Central memory CD8-positive, alpha-beta T cell (primary cell): ENCODE results near the gene ITGA11.

Source experiments
- ATAC-seq: fragments of 150-1000 bp; cut with Tn5 transposase; replicated peaks from 2 replicates; pipeline ENCODE4 v1.10.0; 2022; ENCODE audit warnings: mild to moderate bottlenecking, moderate FRiP score, moderate number of reproducible peaks; ENCODE audit not compliant: poor library complexity, severe bottlenecking; ENCODE audit errors: extremely low read depth
- DNase-seq, 2 donors: peaks; one replicate each; pipeline ENCODE4 v3.0.0; 2021; ENCODE audit warnings: low spot score in 2 of 2
- H3K27ac Mint-ChIP-seq: one replicate; pipeline ENCODE4 v1.8.0; 2022; ENCODE audit warnings: low read depth, mild to moderate bottlenecking, moderate library complexity, mixed read lengths
- H3K27me3 Mint-ChIP-seq: one replicate; pipeline ENCODE4 v1.8.0; 2022; ENCODE audit warnings: mixed read lengths
- H3K36me3 Mint-ChIP-seq: one replicate; pipeline ENCODE4 v1.8.0; 2022; ENCODE audit warnings: mild to moderate bottlenecking, moderate library complexity, mixed read lengths; ENCODE audit not compliant: insufficient read depth
- H3K4me1 Mint-ChIP-seq: one replicate; pipeline ENCODE4 v1.8.0; 2022; ENCODE audit warnings: mixed read lengths
- H3K4me3 Mint-ChIP-seq: one replicate; pipeline ENCODE4 v1.8.0; 2022; ENCODE audit warnings: mild to moderate bottlenecking, moderate library complexity, mixed read lengths
- H3K9me3 Mint-ChIP-seq: one replicate; pipeline ENCODE4 v1.8.0; 2022; ENCODE audit warnings: mixed read lengths

Gene ITGA11

GRCh38 chr15:68352401-68353062, 79.4 kb downstream of the ITGA11 start:
- Mint-ChIP-seq H3K36me3 (peaks cover 2% of the 10 kb centered on the region), H3K9me3 (no peaks in the 10 kb centered on the region), H3K27me3 (peaks cover 3% of the 10 kb centered on the region), H3K27ac (no peak overlapping the region), H3K4me1 (no peaks in the 10 kb centered on the region), H3K4me3 (no peak overlapping the region)
- no peak for DNase-seq
- ATAC-seq = no peak

- ATAC-seq (no peak), DNase-seq (no peak)
- H3K36me3 Mint-ChIP-seq = no peaks in the 10 kb centered on the region
- peaks cover 13% of the 10 kb centered on the region for H3K27me3 Mint-ChIP-seq
- H3K4me3 Mint-ChIP-seq = no peak overlapping the region
- H3K4me1 Mint-ChIP-seq = no peaks in the 10 kb centered on the region
- no peak overlapping the region for H3K27ac Mint-ChIP-seq
- no peaks in the 10 kb centered on the region for H3K9me3 Mint-ChIP-seq
These were observed 82.8 kb downstream of the ITGA11 start for GRCh38 chr15:68349151-68349550.

- Mint-ChIP-seq H3K27me3 (peaks cover 13% of the 10 kb centered on the region), H3K4me3 (no peak overlapping the region), H3K27ac (no peak overlapping the region), H3K36me3 (no peaks in the 10 kb centered on the region), H3K9me3 (no peaks in the 10 kb centered on the region), H3K4me1 (no peaks in the 10 kb centered on the region)
- ATAC-seq (no peak), DNase-seq (no peak)
These were observed 83.4 kb downstream of the ITGA11 start for GRCh38 chr15:68348606-68349005.

- no peaks in the 10 kb centered on the region for H3K9me3 Mint-ChIP-seq
- no peak overlapping the region for H3K4me3 Mint-ChIP-seq
- ATAC-seq (no peak), DNase-seq (no peak)
- no peaks in the 10 kb centered on the region for H3K36me3 Mint-ChIP-seq
- no peak overlapping the region for H3K27ac Mint-ChIP-seq
- H3K4me1 Mint-ChIP-seq = no peaks in the 10 kb centered on the region
- peaks cover 13% of the 10 kb centered on the region for H3K27me3 Mint-ChIP-seq
These were observed 83.9 kb downstream of the ITGA11 start for GRCh38 chr15:68348081-68348480.

GRCh38 chr15:68347392-68347791, 84.6 kb downstream of the ITGA11 start:
- Mint-ChIP-seq H3K27ac (no peak overlapping the region), H3K9me3 (no peaks in the 10 kb centered on the region), H3K27me3 (peaks cover 13% of the 10 kb centered on the region), H3K4me3 (no peak overlapping the region), H3K4me1 (no peaks in the 10 kb centered on the region), H3K36me3 (no peaks in the 10 kb centered on the region)
- ATAC-seq (no peak), DNase-seq (no peak)

GRCh38 chr15:68346979-68347378, 85.0 kb downstream of the ITGA11 start:
- Mint-ChIP-seq H3K27me3 (peaks cover 13% of the 10 kb centered on the region), H3K36me3 (no peaks in the 10 kb centered on the region), H3K9me3 (no peaks in the 10 kb centered on the region), H3K4me3 (no peak overlapping the region), H3K27ac (no peak overlapping the region), H3K4me1 (no peaks in the 10 kb centered on the region)
- ATAC-seq (no peak), DNase-seq (no peak)

- Mint-ChIP-seq H3K27me3 (peaks cover 13% of the 10 kb centered on the region), H3K4me3 (no peak overlapping the region), H3K27ac (no peak overlapping the region), H3K36me3 (no peaks in the 10 kb centered on the region), H3K9me3 (no peaks in the 10 kb centered on the region), H3K4me1 (no peaks in the 10 kb centered on the region)
- ATAC-seq = no peak
- DNase-seq = no peak
These were observed 86.5 kb downstream of the ITGA11 start for GRCh38 chr15:68345481-68345880.

DNA sequence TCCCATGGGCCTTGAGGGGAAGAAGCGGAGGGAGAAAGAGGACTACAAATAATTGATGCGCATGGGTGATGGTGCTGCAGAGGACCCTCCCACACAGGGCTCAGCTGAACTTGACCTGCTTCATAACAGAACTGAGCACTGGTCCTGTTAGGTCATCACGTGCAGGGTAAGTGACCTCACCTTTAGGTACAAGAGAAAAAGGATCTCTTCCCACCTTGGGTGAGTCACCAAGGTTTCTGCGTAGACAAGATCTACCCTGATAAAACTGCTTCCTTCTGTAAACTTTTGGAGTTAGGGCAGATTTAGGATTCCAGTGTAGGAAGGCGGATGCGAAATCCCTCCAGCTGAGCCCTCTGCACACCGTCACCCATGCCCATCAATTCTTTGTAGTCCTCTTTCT, 87.4 kb downstream of the ITGA11 start:
- H3K27ac Mint-ChIP-seq = no peak overlapping the region
- ATAC-seq (no peak), DNase-seq (no peak)
- H3K4me1 Mint-ChIP-seq = no peaks in the 10 kb centered on the region
- no peaks in the 10 kb centered on the region for H3K36me3 Mint-ChIP-seq
- no peaks in the 10 kb centered on the region for H3K9me3 Mint-ChIP-seq
- peaks cover 13% of the 10 kb centered on the region for H3K27me3 Mint-ChIP-seq
- no peak overlapping the region for H3K4me3 Mint-ChIP-seq

DNA sequence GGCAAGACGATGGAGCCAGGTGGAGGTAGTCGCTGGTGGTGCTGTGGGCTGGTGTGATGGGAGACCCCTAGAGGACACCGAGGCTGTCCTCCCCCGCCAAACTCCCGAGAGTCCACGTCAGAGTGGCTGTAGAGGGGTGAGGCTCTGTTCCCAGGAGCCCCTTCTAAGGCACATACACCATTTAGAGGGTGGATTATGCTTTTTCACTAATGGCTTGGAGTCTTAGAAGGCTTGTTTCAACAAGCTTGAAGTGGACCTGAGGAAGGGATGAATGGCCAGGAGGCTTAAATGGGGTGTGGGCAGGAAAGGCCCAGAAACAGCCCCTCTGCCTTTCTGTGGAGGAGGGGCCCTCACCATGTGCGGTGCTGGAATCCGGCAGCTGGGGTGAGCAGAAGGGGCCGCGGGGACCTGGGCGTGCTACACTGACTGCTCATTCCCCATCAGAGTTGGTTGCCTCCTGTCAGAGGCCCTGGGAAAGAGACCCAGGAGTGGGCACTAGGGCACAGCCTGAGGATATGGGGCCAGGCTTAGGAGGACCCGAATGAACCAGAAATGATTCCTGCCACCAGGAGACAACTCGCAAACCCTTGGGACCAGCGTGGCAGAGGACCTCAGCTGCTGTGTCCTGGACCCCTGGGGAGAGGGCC, 88.3 kb downstream of the ITGA11 start:
- no peak for ATAC-seq
- Mint-ChIP-seq H3K4me3 (no peak overlapping the region), H3K4me1 (no peaks in the 10 kb centered on the region), H3K27ac (no peak overlapping the region), H3K9me3 (no peaks in the 10 kb centered on the region), H3K36me3 (no peaks in the 10 kb centered on the region), H3K27me3 (peaks cover 13% of the 10 kb centered on the region)
- no peak for DNase-seq

DNA sequence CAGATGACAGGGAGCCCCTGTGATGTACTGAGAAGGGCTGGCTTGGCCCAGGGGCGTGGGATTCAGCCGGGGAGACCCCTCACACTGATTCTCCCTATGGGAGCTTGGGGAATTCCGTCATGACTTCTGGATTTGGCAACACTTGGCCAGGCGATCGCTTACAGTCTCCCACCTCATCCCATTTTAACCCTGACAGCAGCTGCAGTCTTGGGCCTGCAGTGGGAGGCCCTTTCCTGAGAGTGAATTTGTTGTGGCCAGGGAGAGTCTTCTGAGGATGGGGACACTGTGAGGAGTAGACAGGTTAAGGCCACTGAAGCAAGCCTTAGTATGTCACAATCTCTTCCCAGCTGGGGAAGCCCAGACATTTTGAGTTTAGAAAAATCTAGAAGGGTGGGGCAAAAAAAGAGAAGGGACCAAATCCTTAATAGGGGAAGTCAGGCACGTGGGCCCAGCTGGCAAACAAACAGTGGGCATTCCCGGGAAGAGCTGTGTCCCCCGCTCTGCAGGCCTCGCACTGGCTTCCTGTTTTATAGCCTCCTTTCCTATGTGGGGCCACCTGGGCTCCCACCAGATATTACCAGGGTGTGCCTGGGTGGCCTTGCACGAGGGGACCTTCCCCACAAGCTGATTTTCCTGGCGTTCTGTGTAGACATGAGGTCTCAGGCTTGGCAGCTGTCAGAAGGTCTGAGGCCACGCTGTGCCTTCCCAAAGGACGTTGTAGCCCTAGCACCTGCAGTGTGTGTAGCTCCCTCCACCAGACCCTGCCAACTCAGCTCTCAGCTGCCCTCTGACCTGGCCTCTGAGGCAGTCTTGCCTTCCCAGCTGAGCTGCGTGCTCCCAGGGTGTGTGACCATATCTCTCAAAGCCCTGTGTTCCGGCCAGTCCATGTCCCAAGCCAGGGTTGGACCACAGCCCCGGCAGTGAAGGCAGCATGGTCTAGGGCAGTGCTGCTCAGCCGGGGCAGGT, 89.9 kb downstream of the ITGA11 start:
- ATAC-seq (no peak), DNase-seq (no peak)
- no peak overlapping the region for H3K4me3 Mint-ChIP-seq
- H3K27me3 Mint-ChIP-seq = peaks cover 13% of the 10 kb centered on the region
- no peaks in the 10 kb centered on the region for H3K36me3 Mint-ChIP-seq
- no peaks in the 10 kb centered on the region for H3K4me1 Mint-ChIP-seq
- no peaks in the 10 kb centered on the region for H3K9me3 Mint-ChIP-seq
- no peak overlapping the region for H3K27ac Mint-ChIP-seq

GRCh38 chr15:68340726-68341671, 91.0 kb downstream of the ITGA11 start:
- H3K4me1 Mint-ChIP-seq = no peaks in the 10 kb centered on the region
- H3K4me3 Mint-ChIP-seq = no peak overlapping the region
- H3K27me3 Mint-ChIP-seq = peaks cover 8% of the 10 kb centered on the region
- DNase-seq (no peak), ATAC-seq (no peak)
- H3K9me3 Mint-ChIP-seq = no peaks in the 10 kb centered on the region
- no peak overlapping the region for H3K27ac Mint-ChIP-seq
- H3K36me3 Mint-ChIP-seq = no peaks in the 10 kb centered on the region

DNA sequence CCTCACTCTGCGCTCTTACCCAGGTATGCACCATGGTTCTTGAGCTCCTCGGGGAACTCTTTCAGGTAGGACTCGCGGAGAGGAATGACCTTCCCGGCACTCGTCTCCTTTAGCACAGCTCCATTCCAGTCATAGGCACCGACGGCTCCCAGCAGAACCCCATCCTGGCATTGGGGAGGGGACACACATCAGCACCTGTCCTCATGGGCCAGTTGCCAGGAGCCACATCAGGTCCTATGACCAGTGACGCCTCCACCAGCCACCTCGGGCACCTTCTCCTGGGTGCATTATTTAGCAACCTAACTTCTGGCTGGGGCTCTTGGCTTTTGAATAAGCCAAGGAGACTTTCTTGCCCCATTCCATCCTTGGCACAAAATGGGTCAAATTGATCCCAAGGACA, 92.5 kb downstream of the ITGA11 start:
- no peak overlapping the region for H3K4me3 Mint-ChIP-seq
- H3K4me1 Mint-ChIP-seq = no peaks in the 10 kb centered on the region
- H3K27me3 Mint-ChIP-seq = peaks cover 17% of the 10 kb centered on the region
- no peaks in the 10 kb centered on the region for H3K9me3 Mint-ChIP-seq
- H3K27ac Mint-ChIP-seq = no peak overlapping the region
- H3K36me3 Mint-ChIP-seq = no peaks in the 10 kb centered on the region
- ATAC-seq = no peak
- DNase-seq = no peak
